Skin of body (tissue), 2 donors: ENCODE data around the gene NELFB. TPM values are rescaled to one million over a fixed set of nuclear protein-coding genes. Genes with fewer than 3 reads are reported as not detected.
A peak's percentile ranks its signal among the peaks of the same experiment; 100 is the strongest.

ENCODE experiments used
- DNase-seq: peaks from one replicate; lab custom pipeline; 2025; lab: John Stamatoyannopoulos, UW
- total RNA-seq: library from RNA; depleted of rRNA; stranded (reverse); fragments of >200 nt; gene quantifications from one replicate; pipeline ENCODE4 v1.2.3, GENCODE V29; 2014

Gene NELFB
- total RNA-seq, 1 donor from 2014 or later: 21.3 TPM

DNA sequence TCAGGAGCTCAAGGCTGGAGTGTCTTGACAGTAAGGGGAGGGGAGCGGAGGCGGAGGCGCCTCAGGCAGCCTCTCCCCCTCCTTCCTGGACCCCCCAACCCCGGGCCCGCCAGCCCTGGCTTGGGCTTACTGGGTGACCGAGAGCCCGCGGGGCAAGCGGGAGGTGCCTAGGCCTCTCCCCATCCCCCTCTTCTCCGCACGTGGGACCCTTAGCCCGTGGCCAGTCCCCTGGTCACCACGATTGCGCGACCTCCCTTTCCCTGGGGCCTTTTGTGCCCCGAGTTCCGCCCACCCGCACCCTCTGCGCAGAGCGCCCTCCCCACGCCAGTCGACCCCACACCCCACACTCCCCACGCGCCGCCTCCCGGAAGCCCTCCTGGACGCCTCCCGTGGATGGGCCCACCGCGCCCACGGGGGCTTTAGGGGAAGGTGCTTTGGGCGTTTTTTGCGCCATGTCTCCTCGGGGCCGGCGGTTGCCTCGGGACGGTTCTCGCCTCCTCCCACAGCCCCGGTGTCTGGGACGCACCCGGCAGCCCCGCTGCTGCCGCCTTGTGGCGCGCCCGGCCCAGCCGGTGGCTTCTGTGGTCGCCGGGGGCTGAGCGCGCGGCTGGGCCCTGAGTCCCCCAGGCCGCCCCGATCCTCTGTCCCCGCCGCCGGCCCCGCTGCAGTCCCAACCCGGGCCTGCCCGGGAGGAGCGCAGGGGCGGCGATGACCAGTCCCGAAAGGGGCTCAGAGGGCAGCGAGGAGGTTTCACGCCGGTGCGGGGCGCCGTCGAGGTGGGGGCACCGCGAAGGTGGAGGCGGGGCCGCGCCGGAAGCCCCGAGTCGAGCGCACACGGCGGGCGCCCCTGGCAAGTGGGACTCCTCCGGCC, 25.6 kb downstream of the NELFB start:
- DNase-seq: no peak

DNA sequence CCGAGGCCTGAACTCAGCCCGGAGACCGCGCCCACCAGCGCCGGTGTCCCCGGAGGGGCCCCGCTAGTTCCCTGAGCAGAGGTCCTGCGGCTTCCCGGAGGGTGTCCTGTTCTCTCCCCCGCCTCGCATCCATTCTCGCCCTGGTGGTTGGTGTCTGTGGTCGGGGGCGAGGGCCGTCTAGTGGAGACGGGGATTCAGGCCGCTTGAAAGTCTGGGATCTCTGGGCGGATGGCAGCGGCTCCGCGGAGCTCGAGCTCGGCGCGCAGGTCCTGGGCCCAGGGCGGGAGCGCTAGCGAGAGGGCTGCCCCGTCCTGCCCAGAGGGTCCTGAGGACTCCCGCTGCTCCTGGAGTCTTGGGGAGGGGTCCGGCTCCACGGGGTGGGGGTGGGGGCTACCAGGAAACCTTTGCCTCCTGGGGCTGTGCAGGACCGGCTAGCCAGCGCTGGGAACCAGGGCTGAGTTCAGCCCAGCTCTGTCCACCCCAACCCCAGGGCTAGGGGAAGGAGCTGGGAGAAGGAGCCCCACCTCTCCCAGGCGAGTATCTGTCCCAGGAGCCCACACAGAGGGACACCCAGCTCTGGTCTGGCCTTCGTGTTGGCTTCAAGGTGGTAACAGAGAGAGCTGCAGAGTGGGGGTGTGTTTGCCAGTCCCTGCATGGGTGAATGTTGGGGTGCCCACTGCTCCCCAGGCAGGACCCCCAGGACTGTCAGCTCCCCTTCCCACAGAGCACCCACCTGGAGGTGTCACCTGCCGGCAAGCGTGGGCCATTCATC, 26.4 kb downstream of the NELFB start:
- DNase-seq: no peak

DNA sequence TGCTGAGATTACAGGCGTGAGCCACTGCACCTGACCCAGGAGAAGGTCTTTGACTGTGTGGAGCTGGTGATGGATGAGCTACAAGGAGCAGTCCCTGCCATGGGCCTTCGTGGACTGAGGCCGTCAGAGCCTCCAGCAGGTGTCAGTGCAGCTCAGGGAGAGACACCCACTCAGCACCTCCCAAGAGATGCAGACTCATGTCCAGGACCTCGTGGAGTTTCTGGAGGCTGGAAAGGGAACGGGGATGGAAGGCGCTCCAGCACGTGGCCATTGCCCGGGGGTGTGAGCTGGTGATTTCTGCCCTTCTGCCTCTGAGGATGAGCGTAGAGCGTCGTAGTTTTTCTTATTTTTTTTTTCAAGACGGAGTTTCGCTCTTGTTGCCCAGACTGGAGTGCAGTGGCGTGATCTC, 31.9 kb downstream of the NELFB start:
- no peak for DNase-seq

DNA sequence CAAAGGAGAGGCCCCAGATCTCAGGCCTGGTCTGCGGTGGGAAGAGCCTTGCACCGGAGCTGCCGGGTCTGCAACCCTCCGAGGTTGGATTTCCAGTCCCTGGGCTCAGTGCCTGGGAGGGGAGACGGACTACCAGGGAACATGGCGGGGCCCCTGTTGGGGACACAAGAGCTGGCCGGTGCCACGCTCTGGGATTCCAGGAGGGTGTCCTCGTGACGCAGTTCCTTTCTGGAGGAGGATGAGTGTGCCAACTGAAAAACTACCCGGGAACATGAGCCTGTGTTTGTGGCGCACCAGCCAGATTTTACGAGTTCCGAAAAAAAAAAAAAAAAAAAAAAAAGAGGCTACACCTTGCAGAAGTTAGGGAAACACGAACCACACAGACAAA, 38.0 kb downstream of the NELFB start:
- DNase-seq: no peak

DNA sequence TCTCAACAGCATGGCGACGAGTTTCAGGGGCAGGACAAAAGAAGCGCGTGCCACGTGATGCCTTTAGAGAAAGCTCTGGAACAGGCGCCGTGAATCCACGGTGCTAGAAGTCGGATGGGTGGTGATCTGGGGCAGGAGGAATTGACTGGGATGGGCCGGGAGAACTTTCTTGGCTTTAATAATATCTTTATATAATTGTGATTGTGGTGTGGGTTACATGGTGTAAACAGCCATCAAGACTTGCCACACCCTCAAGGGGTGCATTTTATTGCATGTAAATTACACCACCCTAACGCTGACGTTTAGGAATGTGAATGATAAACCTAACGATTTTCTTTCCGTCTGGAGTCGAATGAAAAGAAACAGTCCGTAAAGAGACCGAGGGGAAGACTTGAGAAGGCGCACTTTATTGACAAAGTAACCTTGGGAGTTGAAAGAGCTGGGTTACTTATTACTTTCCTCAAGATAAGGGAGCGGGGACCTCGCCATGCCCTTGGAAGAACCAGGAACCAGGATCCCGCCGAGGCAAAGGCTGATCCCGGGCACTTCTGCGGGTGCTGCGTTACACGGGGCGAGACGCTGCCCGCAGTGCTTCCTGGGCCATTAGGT, 38.5 kb downstream of the NELFB start:
- DNase-seq: no peak

DNA sequence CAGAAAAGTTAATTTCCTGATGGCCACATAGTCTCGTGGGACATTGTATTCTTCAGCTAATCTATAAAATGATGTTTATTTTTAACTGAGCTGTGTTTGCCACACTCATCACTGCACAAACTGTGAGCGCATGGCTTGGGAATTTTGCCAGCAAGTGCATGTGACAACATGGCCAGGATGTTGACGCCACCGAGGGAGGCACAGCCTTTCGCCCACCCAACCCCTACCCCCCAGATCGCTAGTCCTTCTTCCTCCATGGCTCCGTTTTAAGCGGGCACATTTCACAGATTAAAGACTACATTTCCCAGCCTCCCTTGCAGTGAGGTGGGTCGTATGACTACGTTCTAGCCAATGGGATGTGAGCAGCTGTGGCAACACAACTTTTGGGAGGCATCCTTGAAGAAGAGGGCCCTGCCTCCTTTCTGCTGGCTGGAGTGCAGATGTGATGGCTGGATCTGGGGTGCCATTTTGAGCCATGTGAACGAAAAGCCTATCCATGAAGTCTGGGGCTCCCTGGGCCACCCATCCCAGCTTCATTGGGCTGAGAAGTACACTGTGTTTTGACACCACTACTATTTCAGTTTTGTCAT, 39.1 kb downstream of the NELFB start:
- DNase-seq: no peak

DNA sequence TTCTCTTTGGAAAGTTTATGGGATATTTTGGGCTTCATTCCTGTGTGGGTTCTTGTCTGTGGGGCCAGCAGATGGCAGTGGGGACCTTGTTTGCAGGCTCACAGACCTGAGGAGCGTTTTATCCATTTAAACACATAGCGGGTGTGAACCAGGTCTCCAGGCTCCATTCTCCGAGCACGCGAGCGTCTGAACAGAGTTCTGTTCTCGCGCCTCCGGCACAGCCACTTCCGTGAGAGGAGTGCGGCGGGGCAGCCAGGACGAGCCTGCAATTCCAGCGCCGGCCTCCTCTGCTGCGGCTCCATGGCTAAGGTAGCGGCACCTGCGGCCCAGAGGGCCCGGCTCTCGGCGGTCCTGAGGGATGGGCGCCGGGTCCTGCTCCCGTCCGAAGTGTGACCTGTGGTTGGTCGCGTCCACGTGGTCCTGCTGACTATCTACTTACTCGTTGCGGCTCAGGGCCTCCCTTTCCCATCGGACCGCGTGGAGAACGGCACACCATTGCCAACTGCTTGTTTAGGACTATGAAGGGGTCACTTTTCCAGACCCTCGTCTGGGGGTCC, 39.6 kb downstream of the NELFB start:
- DNase-seq: no peak

DNA sequence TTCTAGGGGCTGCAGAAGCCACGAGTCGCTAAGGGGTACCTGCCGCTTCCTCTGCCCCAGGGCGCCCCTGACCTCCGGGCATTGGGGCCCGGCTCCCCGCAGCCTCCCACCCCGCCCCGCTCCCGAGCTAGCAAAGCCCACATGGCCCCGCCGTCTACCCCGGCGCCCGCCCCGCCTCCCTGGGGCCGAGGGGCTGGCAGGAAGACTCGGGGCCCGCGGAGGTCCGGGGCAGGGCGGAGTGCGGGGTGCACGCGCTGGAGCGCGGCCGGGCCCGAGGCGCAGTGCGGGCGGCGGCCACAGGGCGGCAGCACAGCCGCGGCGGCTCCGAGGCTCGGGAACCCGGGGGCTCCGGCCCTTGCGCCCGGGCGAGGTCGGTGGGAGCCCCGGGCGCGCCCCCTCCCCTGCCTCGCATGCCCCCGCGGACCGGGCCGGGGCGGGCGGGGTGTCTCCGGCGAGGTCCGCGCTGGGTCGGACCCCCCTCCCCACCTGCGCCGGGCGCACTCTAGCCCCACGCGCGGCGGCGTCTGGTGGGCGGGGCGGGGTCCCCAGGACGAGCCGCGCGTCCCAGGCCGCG, 40.2 kb downstream of the NELFB start:
- DNase-seq: no peak

DNA sequence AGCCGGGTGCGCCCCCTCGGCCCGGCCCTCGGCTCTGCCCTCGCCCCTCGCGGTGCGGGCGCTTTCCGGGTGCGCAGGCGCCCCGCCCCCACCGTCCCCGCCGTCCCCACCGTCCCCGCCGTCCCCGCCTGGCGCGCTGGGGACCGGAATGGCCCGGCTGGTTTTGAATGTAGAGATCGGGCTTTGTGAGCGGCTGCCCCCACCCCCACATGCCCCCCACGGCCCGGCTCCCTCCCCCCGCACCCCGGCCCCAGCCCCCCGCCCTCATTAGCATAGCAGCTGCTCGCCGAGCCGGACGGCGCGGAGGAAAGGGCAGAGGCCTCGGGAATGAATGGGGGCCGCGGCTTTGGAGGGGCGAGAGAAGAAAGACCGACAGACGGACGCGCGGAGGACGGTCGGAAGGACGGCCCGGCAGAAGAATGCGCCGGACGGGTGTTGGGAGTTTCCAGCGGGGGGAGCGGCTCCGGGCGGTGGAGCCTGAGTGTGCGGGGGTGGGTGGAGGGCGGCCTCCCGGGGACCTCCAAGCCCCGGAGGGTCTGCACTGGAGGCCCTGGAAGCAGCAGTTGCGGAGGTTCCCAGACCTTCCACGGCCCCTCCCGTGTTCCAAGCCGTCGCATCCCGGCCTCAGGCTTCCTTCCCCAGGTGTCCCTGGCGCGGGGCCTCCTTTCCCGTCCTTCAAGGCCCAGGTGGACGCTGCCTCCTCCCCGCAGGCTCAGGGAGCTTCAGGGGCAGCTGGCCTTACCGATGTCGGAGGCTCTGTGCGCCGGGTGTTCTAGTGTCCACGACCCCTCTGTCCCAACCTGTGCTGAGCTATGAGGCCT, 40.9 kb downstream of the NELFB start:
- DNase-seq: no peak

DNA sequence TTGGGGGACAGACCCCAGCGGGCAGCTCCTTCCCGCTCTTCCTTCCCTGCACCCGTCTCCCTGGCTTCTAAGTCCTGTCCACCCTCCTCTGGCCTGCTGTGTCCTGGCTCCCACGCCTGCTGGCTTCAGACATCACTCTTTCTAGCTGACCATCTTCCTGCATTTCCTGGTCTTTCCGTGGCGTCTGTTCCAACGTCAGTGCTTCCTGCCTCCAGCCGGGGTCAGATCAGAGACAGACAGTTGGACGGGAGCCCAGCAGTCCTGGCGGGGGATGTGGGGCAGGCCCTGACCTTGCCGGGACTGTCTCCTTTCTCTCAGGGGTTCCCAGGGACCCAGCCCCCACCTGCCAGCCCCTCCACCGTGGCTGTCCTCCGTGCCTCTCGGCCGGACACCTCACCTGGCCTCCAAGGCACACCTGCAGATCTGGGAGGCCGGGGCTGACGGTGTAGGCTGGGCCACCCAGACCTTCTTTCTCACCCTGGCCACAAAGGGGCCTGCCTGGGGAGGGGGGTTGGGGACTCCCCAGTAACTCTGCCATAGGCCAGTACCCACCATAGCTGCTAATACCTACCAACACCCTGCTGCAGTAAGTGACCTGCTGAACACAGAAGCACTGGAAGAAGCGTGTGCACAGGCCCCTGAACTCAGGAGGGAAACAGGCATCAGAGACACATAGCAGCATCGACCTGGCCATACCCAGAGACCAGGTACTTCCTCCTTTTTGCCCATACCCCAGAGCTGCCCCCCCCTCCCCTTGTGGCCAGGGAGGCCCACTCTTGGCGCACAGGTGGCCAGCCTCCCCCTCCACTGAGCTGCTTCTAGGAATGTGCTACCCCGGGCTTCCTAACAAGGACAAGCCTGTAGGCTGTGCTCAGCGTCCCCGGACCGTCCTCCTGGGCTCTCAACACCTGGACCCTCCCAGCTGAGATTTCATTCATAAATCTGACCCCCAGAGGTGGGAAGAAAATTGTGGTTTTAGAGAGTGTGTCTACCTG, 41.8 kb downstream of the NELFB start:
- no peak for DNase-seq

DNA sequence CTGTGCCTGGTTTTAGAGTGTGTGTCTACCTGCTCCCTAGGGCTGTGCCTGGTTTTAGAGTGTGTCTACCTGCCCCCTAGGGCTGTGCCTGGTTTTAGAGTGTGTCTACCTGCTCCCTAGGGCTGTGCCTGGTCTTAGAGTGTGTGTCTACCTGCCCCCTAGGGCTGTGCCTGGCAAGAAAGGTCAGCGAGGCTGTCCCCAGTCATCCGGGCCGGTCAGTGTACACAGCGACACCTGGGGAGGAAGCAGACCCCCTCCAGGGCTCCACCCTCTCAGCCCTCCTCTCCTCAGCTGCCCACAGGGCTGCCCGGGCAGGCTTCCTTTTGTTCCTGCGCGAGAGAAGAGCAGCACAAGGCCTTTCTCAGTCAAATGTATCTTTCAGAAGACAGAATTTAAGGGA, 42.8 kb downstream of the NELFB start:
- no peak for DNase-seq

DNA sequence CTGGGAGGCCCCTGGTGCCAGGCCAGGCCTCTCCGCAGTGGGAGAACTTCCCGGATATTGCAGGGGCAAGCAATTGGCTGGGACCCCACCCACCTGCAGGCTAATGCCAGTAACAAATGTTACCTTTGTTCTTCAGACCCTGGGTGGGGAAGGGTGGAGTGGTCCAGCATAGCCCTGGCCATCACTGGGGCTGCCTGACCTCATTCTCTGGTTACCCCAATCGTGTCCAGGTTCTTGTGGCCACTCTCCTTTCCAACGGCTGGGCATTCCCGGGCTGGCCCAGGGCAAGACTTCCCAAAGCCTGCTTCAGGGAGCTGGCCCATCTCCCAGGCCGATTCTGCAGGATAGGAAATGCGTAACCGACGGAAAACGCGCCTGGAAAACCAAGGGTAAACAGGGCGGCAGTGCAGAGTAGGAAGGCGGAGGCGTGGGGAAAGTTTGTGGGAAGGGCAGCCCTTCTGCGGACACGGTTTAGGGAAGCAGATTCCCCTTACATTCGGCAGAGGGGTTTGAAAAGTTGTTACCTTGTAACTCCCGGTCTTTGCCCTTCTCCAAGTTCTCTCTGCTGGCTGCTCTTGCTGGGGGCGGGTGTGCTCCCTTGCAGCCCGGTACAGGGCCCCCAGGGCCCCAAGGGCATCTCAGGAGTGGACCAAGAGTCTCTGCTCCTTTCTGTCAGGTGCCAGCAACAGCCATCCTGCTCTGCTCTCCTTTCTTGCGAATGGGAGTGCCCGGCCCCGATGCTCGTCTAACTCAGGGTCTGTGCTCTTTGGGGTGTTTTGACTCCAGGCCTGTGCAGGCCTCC, 43.5 kb downstream of the NELFB start:
- DNase-seq: no peak

DNA sequence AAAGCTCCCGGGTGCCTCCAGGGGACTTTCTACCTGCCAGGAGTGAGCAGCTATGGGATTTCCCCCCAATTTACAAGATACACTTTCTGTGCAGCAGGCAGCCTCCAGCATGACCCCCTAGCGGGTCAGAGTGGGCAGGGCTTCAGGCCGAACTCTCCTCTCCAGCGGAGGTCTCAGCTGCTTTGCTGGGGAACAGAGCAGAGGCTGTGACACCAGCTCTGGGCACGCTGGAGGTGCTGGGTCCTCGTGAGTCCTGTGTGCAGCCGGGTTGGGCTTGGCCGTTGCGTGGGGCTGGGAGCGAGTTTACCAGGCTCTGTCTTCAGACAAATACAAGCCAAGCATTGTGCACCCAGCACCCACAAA, 44.1 kb downstream of the NELFB start:
- DNase-seq: no peak

DNA sequence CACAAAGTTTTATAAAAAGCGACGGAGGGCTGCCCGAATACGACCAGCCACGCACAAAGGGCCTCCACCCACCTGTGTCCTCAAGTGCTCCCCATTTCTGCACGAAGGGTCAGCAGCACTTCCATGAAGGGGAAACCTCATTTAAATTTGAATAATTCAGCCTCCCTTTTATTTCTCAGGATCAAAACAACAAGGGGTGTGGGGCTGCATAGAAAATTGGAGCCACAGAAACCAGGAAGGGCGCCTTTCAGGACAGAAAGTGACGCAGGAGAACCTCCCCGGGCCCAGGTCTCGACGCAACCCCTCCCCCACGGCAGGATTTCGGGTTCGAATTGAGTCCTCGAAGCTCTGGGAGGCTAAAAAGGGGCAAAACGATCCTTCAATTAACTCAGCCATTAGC, 44.8 kb downstream of the NELFB start:
- DNase-seq: no peak

DNA sequence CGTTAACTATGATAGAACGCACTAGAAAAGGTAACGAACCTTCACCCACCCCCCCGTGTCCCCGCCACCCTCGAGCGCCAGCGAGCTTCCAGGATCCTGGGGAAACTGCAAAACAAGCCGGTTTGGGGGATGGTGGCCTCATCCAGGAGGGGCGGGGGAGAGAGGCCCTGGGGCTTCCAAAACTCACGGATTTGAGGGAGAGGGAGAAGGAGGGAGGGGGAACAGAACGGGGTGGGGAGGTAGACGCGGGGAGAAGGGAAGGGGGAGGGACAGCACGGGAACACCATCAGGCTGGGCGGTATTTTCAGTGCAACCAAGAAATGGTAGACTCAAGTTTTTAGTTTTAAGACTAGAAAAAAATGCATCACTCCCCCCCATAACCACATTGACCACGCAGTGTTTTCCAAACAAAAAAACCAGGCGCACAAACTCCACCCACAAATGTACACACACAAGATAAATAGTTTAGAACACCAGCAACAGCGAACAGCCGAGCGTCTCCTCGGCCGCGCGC, 45.5 kb downstream of the NELFB start:
- DNase-seq: no peak

DNA sequence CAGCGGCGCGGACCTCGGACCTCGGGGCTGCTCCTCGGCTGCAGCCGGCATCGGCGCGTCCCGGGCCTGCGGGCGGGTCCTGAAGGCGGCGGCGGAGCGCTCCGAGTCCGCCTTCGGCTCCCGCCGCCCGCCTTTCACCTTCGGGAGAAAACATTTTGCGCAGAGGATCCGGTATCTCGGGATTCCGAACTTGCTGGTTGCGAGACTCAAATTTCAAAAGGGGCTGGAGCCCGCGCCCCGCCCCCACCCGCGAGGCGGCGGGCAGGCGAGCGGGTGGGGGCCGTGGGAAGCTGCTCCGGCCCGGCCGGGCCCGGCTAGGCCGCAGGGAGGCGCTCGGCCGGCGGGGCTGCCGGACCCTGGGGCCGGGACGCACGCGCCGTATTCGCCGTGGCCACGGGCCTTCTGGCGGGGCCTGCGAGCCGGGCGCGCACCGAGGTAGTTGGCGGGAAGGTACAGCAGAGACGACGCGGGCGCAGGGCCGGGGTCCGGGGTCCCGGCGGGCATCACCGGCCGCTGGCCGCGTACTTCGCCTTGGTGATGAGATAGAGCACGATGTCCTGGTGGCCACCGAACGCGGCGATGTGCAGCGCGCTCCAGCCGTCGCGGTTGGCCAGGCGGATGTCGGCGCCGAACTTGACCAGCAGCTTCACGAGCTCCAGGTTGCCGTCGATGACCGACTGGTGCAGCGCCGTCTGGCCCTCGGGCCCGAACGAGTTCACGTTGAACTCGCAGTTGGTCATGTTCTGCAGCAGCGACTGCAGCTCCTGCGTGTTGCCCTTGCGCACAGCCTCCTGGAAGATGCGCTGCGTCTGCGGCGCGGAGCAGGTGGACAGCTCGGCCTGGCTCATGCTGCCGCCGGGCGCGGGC, 46.2 kb downstream of the NELFB start:
- no peak for DNase-seq

DNA sequence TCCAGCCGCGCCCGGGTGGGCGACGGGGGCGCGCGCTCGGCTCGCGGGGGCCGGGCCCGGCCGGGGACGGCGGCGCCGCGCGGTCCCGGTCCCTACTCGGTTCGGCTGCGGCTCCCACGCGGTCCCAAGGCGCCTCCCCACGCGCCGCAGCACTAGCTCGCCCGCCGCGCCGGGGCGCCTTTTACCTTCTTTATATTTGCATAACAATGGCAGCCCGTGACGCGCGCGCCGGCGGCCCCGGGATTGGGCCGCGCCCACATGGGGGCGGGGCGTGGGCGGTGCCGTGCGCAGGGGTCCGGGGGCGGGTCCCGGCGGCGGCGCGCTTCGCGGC, 47.0 kb downstream of the NELFB start, which contains the start of gene NRARP:
NRARP (minus strand) TSS at position 154 of the 331 bp plus-strand sequence. CDS start 343 bp downstream, outside the sequence.
- peak; percentile 37 for DNase-seq
